HFFc6 (cell line): Measurements from ENCODE around the gene TUBGCP4. TPM values are rescaled to one million over a fixed set of nuclear protein-coding genes. Genes with fewer than 3 reads are reported as not detected.
A peak's percentile ranks its signal among the peaks of the same experiment; 100 is the strongest.

Experiments used
- DNase-seq: peaks from one replicate; pipeline ENCODE4 v3.0.0-alpha.2; 2018
- H3K27ac Mint-ChIP-seq: 2 replicates; pipeline ENCODE4 v1.8.0; 2020; ENCODE audit warnings: mild to moderate bottlenecking, mixed read lengths
- H3K27me3 Mint-ChIP-seq: 2 replicates; pipeline ENCODE4 v1.8.0; 2021; ENCODE audit warnings: mild to moderate bottlenecking, moderate library complexity, mixed read lengths; ENCODE audit not compliant: insufficient read depth
- H3K36me3 Mint-ChIP-seq: 2 replicates; pipeline ENCODE4 v1.8.0; 2021; ENCODE audit warnings: low read depth, mixed read lengths
- H3K4me1 Mint-ChIP-seq: 2 replicates; pipeline ENCODE4 v1.8.0; 2020; ENCODE audit warnings: low read depth, mixed read lengths
- H3K4me3 Mint-ChIP-seq: 2 replicates; pipeline ENCODE4 v1.8.0; 2020; ENCODE audit warnings: mild to moderate bottlenecking, moderate library complexity, mixed read lengths
- H3K9me3 Mint-ChIP-seq: 2 replicates; pipeline ENCODE4 v1.8.0; 2020; ENCODE audit warnings: mild to moderate bottlenecking, mixed read lengths
- total RNA-seq, 6 experiments: library from RNA; stranded (reverse); fragmentation: NEBNext Ultra II Directional; extraction: Animal tissue kit (Norgen Biotek cat#: 25700); gene quantifications; 2 replicates in 1 of 6; 3 replicates in 5 of 6; pipeline ENCODE4 v1.2.3, GENCODE V29; 2021
- TF ChIP-seq, protein P1 (sequence below): fragments of 200-600 bp; sonication (generic); IDR thresholded peaks from 2 replicates; pipeline ENCODE4 v1.5.0; 2021; ENCODE audit warnings: antibody characterized with exemption, mild to moderate bottlenecking

The TUBGCP4 gene
- total RNA-seq, 6 experiments from 2014 or later, result 16.1 to 22.2 (median 18.7) TPM

DNA sequence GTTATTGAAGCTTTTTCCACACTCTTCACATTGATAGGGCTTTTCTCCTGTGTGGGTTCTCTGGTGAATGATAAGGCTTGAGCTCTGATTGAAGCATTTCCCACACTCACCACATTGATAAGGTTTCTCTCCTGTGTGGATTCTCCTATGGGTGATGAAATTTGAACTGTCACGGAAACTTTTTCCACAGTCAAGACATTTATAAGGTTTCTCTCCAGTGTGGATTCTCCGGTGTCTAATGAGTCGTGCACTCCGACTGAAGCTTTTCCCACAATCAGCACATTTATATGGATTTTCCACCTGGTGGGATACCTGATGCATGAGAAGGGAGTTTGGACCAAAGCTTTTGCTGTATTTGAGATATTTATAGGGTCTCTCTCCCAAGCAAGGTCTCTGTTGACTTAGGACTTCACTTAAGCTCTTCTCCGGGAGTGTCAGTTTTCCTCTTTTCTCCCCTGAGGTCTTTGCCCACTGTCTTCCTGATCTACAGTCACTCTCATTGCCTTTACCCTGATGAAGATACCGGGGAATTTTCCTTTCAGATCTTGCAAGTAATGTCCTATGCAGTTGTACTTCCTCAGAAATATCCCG lies 9.5 kb upstream of the TUBGCP4 start:
- Mint-ChIP-seq H3K27ac (no peak overlapping the region), H3K36me3 (peaks cover 81% of the 10 kb centered on the region), H3K9me3 (peaks cover 47% of the 10 kb centered on the region), H3K27me3 (no peaks in the 10 kb centered on the region), H3K4me3 (no peak overlapping the region), H3K4me1 (peaks cover 9% of the 10 kb centered on the region; the same call in 1 of the 2 replicates)
- no peak for DNase-seq
- TF ChIP-seq, protein P1, sequence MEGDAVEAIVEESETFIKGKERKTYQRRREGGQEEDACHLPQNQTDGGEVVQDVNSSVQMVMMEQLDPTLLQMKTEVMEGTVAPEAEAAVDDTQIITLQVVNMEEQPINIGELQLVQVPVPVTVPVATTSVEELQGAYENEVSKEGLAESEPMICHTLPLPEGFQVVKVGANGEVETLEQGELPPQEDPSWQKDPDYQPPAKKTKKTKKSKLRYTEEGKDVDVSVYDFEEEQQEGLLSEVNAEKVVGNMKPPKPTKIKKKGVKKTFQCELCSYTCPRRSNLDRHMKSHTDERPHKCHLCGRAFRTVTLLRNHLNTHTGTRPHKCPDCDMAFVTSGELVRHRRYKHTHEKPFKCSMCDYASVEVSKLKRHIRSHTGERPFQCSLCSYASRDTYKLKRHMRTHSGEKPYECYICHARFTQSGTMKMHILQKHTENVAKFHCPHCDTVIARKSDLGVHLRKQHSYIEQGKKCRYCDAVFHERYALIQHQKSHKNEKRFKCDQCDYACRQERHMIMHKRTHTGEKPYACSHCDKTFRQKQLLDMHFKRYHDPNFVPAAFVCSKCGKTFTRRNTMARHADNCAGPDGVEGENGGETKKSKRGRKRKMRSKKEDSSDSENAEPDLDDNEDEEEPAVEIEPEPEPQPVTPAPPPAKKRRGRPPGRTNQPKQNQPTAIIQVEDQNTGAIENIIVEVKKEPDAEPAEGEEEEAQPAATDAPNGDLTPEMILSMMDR, result no peak

GRCh38 chr15:43370310-43370974 lies 459 bp upstream of the TUBGCP4 start:
- TF ChIP-seq, protein P1, result no peak
- peaks cover 51% of the 10 kb centered on the region for H3K4me1 Mint-ChIP-seq
- H3K27ac Mint-ChIP-seq, result peak overlapping the region; percentile 81
- no peaks in the 10 kb centered on the region for H3K9me3 Mint-ChIP-seq
- H3K27me3 Mint-ChIP-seq, result no peaks in the 10 kb centered on the region; the same call in none of the 2 replicates
- peak overlapping the region; percentile 98 for H3K4me3 Mint-ChIP-seq
- peaks cover 40% of the 10 kb centered on the region for H3K36me3 Mint-ChIP-seq
- DNase-seq, result peak; percentile 13

GRCh38 chr15:43376017-43376705 lies 5.3 kb downstream of the TUBGCP4 start:
- peak; percentile 39 for DNase-seq
- TF ChIP-seq, protein P1, result peak; percentile 88
- no peak overlapping the region for H3K27ac Mint-ChIP-seq

GRCh38 chr15:43378601-43379000 lies 7.7 kb downstream of the TUBGCP4 start:
- Mint-ChIP-seq H3K36me3 (peaks cover 21% of the 10 kb centered on the region), H3K9me3 (no peaks in the 10 kb centered on the region), H3K4me3 (no peak overlapping the region), H3K4me1 (peaks cover 12% of the 10 kb centered on the region), H3K27me3 (no peaks in the 10 kb centered on the region), H3K27ac (no peak overlapping the region)
- TF ChIP-seq, protein P1, result no peak
- no peak for DNase-seq

More at GRCh38 chr15:43376017-43376705, 5.3 kb downstream of the TUBGCP4 start:
- Mint-ChIP-seq H3K4me1 (peaks cover 15% of the 10 kb centered on the region), H3K36me3 (peaks cover 15% of the 10 kb centered on the region), H3K9me3 (no peaks in the 10 kb centered on the region), H3K4me3 (no peak overlapping the region), H3K27me3 (no peaks in the 10 kb centered on the region)

DNA sequence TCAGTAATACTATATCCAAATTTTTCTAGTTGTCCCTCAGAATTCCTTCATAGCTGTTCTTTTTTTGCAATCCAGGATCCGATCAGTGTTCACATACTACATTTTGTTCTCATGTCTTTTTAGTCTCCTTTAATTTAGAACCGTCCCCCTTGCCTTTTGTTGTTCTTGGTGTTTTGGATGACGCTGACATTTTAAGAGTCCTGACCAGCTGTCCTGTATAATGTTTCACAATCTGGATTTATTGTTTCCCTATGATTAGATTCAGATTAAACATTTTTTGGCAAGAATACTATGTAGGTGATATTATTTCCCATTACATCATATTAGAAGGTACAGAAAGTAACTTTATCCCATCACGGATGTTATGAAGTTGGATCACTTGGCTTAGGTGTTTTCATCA lies 11.4 kb downstream of the TUBGCP4 start:
- Mint-ChIP-seq H3K27me3 (no peaks in the 10 kb centered on the region), H3K9me3 (no peaks in the 10 kb centered on the region), H3K4me3 (no peak overlapping the region), H3K27ac (no peak overlapping the region), H3K36me3 (peaks cover 42% of the 10 kb centered on the region), H3K4me1 (peaks cover 13% of the 10 kb centered on the region)
- TF ChIP-seq, protein P1, result no peak
- no peak for DNase-seq
